ENCODE data around the gene SRGAP3.

- TF ChIP-seq CTCF (IDR thresholded peaks at IDR 0.05; ENCODE audit: insufficient read depth, low read depth, low read length) (no peak), EZH2 (IDR thresholded peaks at IDR 0.05; ENCODE audit: insufficient read depth, low read length) (no peak)
These were observed 30.5 kb upstream of the SRGAP3 start for GRCh38 chr3:9279966-9280365.
